ENCODE measurements around the gene GSN.

GSN gene

GRCh38 chr9:121235512-121235911 is 32.5 kb upstream of the GSN start:
- no peak for DNase-seq (ENCODE audit: low read depth)
- TF ChIP-seq CTCF (IDR thresholded peaks at IDR 0.05; ENCODE audit: insufficient read depth, low read depth, low read length, missing control alignments), result no peak
- H3K4me3 ChIP-seq (ENCODE audit: low read length), result no peak overlapping the region

DNA sequence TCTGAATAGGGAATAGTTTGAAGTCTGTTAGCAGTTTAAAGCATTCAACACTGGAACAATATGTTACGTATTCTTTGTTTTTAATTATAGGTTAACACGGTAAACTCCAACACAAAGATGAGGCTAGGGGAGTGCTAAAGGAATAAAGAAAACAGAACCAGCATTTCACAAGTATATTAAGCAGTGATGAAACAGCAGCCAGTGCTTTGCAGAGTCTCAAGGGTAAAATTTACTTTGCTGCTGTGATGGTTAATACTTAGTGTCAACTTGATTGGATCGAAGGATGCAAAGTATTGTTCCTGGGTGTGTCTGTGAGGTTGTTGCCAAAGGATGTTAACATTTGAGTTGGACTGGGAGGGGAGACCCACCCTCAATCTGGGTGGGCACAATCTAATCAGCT is 30.0 kb upstream of the GSN start:
- DNase-seq (ENCODE audit: low read depth), result no peak
- H3K4me3 ChIP-seq (ENCODE audit: low read length), result no peak overlapping the region
- TF ChIP-seq CTCF (IDR thresholded peaks at IDR 0.05; ENCODE audit: insufficient read depth, low read depth, low read length, missing control alignments), result no peak

- DNase-seq (ENCODE audit: low read depth), result no peak
- no peak overlapping the region for H3K4me3 ChIP-seq (ENCODE audit: low read length)
- no peak for TF ChIP-seq CTCF (IDR thresholded peaks at IDR 0.05; ENCODE audit: insufficient read depth, low read depth, low read length, missing control alignments)
Measured at GRCh38 chr9:121239071-121239470, 28.9 kb upstream of the GSN start.

GRCh38 chr9:121239851-121240250 is 28.1 kb upstream of the GSN start:
- no peak for TF ChIP-seq CTCF (IDR thresholded peaks at IDR 0.05; ENCODE audit: insufficient read depth, low read depth, low read length, missing control alignments)
- H3K4me3 ChIP-seq (ENCODE audit: low read length), result no peak overlapping the region
- DNase-seq (ENCODE audit: low read depth), result no peak

DNA sequence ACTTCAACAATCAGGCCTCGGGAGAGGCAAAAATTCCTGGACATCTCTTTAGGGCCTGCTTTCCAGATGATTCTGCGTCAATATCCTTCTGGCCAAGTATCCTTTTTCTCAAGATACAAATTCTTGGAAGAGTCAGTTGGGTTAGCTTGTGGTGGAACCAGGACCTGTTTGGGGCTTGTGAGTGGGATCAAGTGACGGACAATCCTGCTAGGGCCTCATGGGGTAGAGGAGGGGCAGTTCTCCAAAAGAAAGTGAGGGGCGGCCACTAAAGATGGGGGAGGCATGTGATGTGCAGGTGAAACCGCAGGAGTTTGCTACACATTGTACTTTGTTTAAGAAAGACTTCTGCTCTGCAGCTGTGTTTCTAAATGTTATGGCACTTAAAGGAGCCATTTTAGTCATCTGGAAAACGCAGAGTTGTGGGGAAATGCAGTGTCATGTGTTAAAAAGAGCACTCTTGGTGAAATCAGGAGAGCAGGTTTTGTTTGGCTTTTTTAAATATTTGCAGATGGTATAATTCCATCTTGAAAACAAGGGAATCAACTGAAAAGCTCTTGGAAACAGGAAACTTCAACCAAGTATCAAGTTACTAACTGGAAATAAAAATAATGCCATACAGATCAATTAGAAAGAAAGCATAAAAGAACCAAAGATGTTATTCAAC is 27.4 kb upstream of the GSN start:
- no peak for TF ChIP-seq CTCF (IDR thresholded peaks at IDR 0.05; ENCODE audit: insufficient read depth, low read depth, low read length, missing control alignments)
- DNase-seq (ENCODE audit: low read depth), result no peak
- no peak overlapping the region for H3K4me3 ChIP-seq (ENCODE audit: low read length)

DNA sequence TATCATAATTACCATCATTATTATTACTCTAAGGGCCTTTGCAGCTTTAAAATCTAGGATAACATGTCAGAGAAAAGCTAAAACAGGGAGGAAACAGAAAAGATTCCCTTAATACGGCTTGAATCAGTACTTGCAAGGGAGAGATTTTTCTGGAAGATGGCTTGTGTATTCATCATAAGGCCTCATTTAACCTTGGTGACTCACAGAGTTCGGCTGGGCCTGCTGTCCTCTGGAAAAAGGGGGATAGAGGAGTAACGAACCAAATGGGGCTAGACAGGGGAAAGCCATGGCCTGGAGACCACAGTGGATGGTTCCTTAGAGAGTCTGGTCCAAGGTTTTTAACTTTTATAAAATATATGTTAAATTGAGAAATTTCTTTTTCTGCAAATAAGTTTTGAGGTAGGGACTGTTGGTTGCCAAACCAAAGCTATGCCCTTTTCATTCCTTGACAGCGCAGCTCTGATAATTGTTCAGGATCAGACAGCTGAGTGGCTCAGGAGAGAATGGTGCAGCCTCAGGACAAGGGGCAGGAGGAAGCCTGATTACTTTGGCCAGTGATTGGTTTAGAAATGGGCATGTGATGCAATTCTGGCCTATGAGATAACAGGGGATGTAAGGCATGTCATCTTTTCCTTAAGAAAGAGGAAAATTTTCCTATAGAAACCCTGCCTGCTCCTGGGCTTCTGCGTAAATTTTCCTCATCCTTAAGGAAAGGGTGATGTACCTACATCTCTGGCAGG is 25.6 kb upstream of the GSN start:
- no peak for TF ChIP-seq CTCF (IDR thresholded peaks at IDR 0.05; ENCODE audit: insufficient read depth, low read depth, low read length, missing control alignments)
- no peak overlapping the region for H3K4me3 ChIP-seq (ENCODE audit: low read length)
- DNase-seq (ENCODE audit: low read depth), result peak; percentile 39

- DNase-seq (ENCODE audit: low read depth), result no peak
- no peak for TF ChIP-seq CTCF (IDR thresholded peaks at IDR 0.05; ENCODE audit: insufficient read depth, low read depth, low read length, missing control alignments)
- H3K4me3 ChIP-seq (ENCODE audit: low read length), result no peak overlapping the region
Measured at GRCh38 chr9:121242959-121243346, 25.0 kb upstream of the GSN start.
